Cerebellar cortex (tissue), 1 donor: ENCODE data around the gene PTPRZ1.

ENCODE experiments used
- DNase-seq: peaks from one replicate; pipeline ENCODE4 v3.0.0-alpha.2; 2015; ENCODE audit warnings: low spot score

PTPRZ1 gene

DNA sequence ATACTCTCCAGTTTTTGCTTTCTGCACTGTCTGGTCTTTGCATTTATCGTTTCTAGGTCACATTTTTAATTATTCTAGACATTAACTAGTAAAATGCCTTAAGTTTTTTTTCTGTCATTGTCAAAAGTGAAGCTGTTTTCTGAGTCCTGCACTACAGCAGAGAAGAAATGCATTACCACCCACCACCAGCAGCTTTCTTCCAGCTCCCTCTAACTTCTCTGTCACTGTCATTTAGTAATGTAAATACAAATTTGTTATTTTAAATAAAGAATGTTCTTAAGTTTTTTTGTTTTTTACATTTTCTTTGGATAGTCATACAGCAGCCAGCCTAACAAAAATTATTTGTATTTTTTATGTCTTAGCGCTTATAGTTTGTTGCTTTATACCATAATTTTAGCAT is 18.8 kb downstream of the PTPRZ1 start:
- DNase-seq = no peak

DNA sequence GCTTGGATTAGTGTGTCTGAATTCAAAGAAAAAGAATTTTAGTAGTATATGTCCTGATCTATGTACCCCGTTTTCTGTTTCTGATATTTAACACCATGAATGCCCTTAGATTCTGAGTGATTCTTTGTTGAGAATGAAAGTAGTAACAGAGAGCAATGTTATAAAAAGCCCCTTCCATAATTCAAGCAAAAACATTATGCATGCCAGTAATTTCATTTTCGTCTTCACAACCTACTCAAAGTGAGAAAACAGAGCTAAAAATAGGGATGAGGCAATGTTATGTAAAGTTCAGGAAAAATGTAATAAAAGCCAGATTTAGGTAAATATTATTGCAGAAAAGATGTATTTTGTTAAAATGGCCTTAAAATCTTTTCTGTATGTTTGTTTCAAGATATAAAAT is 28.1 kb downstream of the PTPRZ1 start:
- DNase-seq = no peak

GRCh38 chr7:121904120-121904519 is 31.2 kb downstream of the PTPRZ1 start:
- no peak for DNase-seq

- DNase-seq = no peak
Measured at GRCh38 chr7:121908042-121908441, 35.1 kb downstream of the PTPRZ1 start.

DNA sequence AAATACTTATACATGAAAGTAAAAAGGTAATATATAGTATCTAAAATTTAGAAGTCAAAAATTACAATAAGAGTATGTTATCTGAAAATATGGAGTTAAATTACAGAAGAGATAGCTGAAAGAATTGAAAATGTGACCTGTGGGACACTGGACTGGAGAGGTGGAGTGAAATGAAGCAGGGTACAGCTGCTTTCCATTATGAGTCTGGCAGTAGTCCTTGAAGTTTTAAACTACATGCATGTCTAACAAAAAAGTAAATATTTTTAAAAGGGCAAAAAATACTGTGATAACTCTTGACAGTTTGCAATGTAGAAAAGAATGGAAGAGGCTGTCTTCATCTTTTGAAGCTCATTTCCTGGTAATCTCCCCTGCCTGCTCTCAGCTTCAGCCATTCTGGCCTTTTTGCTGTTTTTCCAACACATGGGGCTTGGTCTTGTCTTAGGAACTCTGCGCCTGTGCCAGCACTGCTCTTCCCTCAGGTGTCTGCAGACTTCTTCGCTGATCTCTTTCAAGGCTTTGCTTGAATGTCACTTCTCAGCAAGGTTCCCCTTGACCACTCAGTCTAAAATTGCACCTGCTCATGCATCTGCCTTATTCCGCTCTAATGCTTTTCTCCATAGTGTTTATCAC is 36.9 kb downstream of the PTPRZ1 start:
- no peak for DNase-seq

- no peak for DNase-seq
Measured at GRCh38 chr7:121913947-121914675, 41.1 kb downstream of the PTPRZ1 start.

DNA sequence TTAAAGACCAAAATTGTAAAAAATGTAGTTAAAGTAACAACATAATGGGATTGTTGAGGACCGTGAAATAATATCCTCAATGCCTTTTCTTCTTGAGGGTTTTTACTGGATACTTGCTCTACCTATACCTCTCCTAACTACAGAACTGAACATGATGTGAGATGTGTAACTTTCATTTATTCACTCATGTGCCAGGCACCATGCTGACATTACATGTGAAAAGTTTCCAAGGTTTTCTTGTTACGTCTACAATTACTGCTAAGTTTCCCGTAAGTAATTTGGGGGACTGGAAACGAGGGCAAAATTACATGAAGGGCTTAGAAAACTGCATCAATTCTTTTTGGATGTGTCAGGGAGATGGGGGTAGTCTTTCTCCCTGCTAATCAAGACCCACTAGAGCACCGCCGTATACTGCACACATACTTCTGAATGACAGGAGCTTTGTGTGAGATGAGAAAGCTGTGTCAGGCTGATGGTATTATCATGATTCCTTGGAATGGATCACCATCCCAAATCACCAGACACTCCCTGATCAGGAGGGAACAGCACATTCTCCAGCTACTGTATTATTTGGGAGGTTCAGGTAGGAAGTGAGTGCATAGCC is 41.8 kb downstream of the PTPRZ1 start:
- DNase-seq = no peak

GRCh38 chr7:121916211-121916610 is 43.2 kb downstream of the PTPRZ1 start:
- no peak for DNase-seq

DNA sequence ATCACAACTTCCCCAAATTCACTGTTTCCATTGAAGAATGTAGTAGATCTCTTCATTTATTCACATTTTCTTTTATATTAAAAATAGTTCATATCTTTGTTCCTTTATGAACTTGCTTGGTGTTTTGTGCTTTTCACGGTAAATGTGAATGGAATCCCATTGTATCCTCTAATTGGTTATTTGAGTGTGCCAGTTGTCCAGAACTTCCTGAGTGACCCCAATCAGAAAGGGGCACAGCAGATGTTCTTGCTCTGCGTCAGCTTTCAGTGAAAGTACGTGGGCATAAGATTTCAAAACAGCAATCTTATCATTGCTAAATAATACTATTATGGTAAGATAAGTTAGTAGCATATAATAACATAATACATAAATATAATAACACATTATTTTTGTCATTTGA is 47.0 kb downstream of the PTPRZ1 start:
- DNase-seq = no peak

- DNase-seq = no peak
Measured at GRCh38 chr7:121924269-121925186, 51.6 kb downstream of the PTPRZ1 start.

- DNase-seq = no peak
Measured at GRCh38 chr7:121931149-121931902, 58.4 kb downstream of the PTPRZ1 start.

DNA sequence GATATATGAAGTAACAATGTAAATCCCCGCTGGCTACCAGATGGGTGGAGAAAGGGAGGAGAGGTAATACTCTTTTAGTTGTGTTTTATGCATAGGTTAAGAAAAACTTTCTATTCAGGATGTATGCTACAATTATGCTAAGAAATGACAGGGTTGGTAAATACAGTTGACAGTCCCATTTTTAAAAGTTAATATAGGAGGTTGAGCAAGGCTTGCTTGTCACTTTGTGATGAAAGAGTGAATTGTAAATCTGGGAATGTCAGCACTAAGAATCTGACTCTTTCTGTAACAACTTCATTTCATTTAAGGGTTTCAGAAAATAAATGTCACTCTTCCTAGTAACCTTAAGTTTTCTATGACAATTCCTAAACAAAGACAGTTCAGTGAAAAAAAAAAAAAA is 59.8 kb downstream of the PTPRZ1 start:
- DNase-seq = no peak

GRCh38 chr7:121936951-121937623 is 64.1 kb downstream of the PTPRZ1 start:
- DNase-seq = no peak

GRCh38 chr7:121938429-121938996 is 65.6 kb downstream of the PTPRZ1 start:
- no peak for DNase-seq

GRCh38 chr7:121940918-121941317 is 68.0 kb downstream of the PTPRZ1 start:
- DNase-seq = no peak

GRCh38 chr7:121941830-121942229 is 68.9 kb downstream of the PTPRZ1 start:
- no peak for DNase-seq

DNA sequence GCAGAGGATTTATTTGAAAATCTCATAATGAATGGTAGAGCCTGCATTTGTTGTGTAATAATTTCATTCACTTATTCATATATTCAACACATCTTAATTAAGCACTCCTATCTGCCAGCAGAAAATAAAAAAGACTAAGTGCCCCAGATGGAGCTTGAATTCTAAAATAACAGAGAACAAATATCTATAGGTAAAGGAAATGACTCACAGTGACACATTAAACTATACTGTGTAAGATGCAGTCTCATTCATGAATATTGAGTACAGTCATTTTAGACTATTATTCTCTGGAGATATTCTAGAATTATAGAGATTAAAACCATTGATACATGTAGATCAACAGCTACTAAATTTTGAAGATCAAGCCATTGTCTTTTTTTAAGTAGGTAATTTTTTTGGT is 72.1 kb downstream of the PTPRZ1 start:
- no peak for DNase-seq

DNA sequence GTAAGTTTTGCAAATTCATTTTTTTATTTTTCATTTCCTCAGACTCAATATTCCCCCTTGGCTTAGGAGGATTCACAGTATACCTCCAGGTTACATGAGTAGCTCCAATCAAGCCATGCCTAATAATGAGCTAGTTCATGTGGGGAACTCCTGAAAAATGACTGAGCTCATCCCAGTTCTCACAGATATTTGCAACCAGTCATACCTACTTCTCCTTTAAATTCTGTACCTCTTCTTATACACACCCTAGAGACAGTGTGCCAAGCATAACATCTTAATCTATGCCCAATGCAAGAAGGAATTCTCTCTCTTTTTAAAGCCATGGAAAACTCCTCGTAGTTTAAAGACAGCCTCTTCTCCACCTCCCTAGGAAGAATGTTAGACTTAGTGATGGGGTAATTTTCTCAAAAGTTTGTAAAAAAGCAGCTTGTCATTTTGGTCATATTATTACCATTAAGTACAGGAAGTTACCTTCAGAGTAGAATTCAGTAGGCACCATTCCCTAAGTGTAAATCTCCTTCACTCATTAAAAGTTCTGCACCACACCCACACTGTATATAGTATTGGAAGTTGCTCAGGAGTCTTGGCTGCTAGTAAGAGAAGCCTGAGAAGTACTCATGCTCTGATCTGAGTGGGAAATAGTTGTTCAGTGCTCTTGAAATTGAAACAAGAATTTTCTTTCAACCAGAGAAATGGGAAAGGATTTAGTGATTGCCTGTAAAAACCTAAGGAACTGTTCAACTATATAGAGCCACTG is 72.7 kb downstream of the PTPRZ1 start:
- no peak for DNase-seq

- no peak for DNase-seq
Measured at GRCh38 chr7:121953164-121953563, 80.2 kb downstream of the PTPRZ1 start.

DNA sequence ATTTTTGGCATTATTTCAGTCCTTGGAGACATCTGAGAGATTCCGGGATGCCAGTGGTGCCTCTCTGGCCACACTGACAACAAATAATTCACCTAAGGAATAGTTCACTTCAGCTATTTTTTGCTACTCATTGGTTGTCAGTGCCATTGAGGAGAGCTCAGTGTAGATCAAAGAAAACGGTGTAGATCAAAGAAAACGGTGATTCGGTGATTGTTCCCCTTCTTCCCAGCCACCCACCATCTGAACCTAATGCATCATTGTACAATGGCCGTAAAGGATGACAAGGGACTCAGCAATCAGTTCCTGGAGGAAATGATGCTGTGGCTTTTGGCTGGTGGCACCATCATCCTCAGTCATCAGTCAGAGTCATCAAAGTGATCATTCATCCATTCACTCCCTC is 80.6 kb downstream of the PTPRZ1 start:
- DNase-seq = no peak
